Measurements from ENCODE around the gene ZNF660.

- TF ChIP-seq CTCF (IDR thresholded peaks at IDR 0.05; ENCODE audit: low read depth, low read length, missing input control) (no peak), TAF1 (conservative IDR thresholded peaks at IDR 0.05) (no peak), HNF4G (IDR thresholded peaks at IDR 0.05) (no peak), MAX (IDR thresholded peaks at IDR 0.05) (no peak), RXRA (IDR thresholded peaks at IDR 0.05) (no peak), ATF3 (IDR thresholded peaks at IDR 0.05) (no peak), HNF4A (conservative IDR thresholded peaks at IDR 0.05) (no peak), ZBTB33 (IDR thresholded peaks at IDR 0.05) (no peak), GABPA (IDR thresholded peaks at IDR 0.05 in 1 of 2, conservative IDR thresholded peaks at IDR 0.05 in 1 of 2) (no peak), JUND (IDR thresholded peaks at IDR 0.05) (no peak)
Measured at GRCh38 chr3:44576613-44577012, 8.2 kb upstream of the ZNF660 start.
